PFSK-1 (cell line): ENCODE results near the gene NR1I3.

Experiments used
- FOXP2 ChIP-seq: optimal IDR thresholded peaks from 2 replicates; pipeline ENCODE3; 2011; ENCODE audit warnings: borderline replicate concordance, control low read depth, inconsistent platforms; ENCODE audit not compliant: insufficient read depth; ENCODE audit errors: extremely low read length, extremely low read depth
- POLR2AphosphoS5 ChIP-seq: IDR thresholded peaks from 2 replicates; pipeline ENCODE4 v1.6.1; 2012; ENCODE audit warnings: low read depth, mild to moderate bottlenecking, control low read depth, low read length, moderate library complexity
- REST ChIP-seq, 2 experiments: IDR thresholded peaks; 2 replicates each; pipeline versions ENCODE4 v1.6.1 to v1.8.0; 2011 to 2012; ENCODE audit warnings: low read depth in 2 of 2, low read length in 2 of 2, control low read depth in 1 of 2, inconsistent platforms in 1 of 2, mild to moderate bottlenecking in 1 of 2, moderate library complexity in 1 of 2; ENCODE audit not compliant: insufficient read depth in 1 of 2
- SIN3A ChIP-seq: IDR thresholded peaks from 2 replicates; pipeline ENCODE4 v1.6.1; 2012; ENCODE audit warnings: mild to moderate bottlenecking, low read length, moderate library complexity, borderline replicate concordance; ENCODE audit not compliant: insufficient read depth
- TAF1 ChIP-seq: IDR thresholded peaks from 2 replicates; pipeline ENCODE4 v1.6.1; 2012; ENCODE audit warnings: low read length, control low read depth, borderline replicate concordance; ENCODE audit not compliant: insufficient read depth

GRCh38 chr1:161227196-161227871 lies 10.7 kb downstream of the NR1I3 start:
- no peak for TF ChIP-seq REST (IDR thresholded peaks at IDR 0.05; ENCODE audit: insufficient read depth in 1 of 2, low read depth in 2 of 2, low read length in 2 of 2)
- TF ChIP-seq POLR2AphosphoS5 = no peak
- no peak for TF ChIP-seq SIN3A
- TF ChIP-seq TAF1 = no peak
- no peak for TF ChIP-seq FOXP2
